GM19397 (cell line): ENCODE results near the gene RPIA.
A peak's percentile ranks its signal among the peaks of the same experiment; 100 is the strongest.
"Not testable (repeated sequence)": the region's sequence is repeated elsewhere in the genome, so short reads cannot be mapped to it uniquely, and the experiment has no call there.

Experiments used
- ATAC-seq: cut with Tn5 transposase; IDR thresholded peaks from one replicate; pipeline ENCODE4 v1.9.1; 2021; ENCODE audit warnings: mild to moderate bottlenecking, moderate library complexity; ENCODE audit not compliant: unreplicated experiment

The RPIA gene

GRCh38 chr2:88729061-88729745 is 37.7 kb downstream of the RPIA start:
- no peak for ATAC-seq

- ATAC-seq: no peak
Observed at GRCh38 chr2:88733155-88733902, 41.9 kb downstream of the RPIA start.

GRCh38 chr2:88735133-88735532 is 43.7 kb downstream of the RPIA start:
- ATAC-seq: no peak

GRCh38 chr2:88735853-88736252 is 44.4 kb downstream of the RPIA start:
- ATAC-seq: no peak

GRCh38 chr2:88736437-88736836 is 45.0 kb downstream of the RPIA start:
- ATAC-seq: no peak

GRCh38 chr2:88737385-88737784 is 45.9 kb downstream of the RPIA start:
- ATAC-seq: no peak

- ATAC-seq: no peak
Observed at GRCh38 chr2:88738271-88738670, 46.8 kb downstream of the RPIA start.

- ATAC-seq: peak; percentile 81
Observed at GRCh38 chr2:88739985-88740600, 48.6 kb downstream of the RPIA start.

- no peak for ATAC-seq
Observed at GRCh38 chr2:88746929-88747490, 55.5 kb downstream of the RPIA start.

- ATAC-seq: no peak
Observed at GRCh38 chr2:88747990-88748389, 56.5 kb downstream of the RPIA start.

GRCh38 chr2:88751768-88752167 is 60.3 kb downstream of the RPIA start:
- no peak for ATAC-seq

- ATAC-seq: peak; percentile 91
Observed at GRCh38 chr2:88753833-88754584, 62.5 kb downstream of the RPIA start.

- ATAC-seq: peak; percentile 36
Observed at GRCh38 chr2:88754585-88755320, 63.3 kb downstream of the RPIA start.

GRCh38 chr2:88755836-88756235 is 64.4 kb downstream of the RPIA start:
- no peak for ATAC-seq

- no peak for ATAC-seq
Observed at GRCh38 chr2:88757025-88757424, 65.6 kb downstream of the RPIA start.

- not testable (repeated sequence) for ATAC-seq
Observed at GRCh38 chr2:88758702-88759101, 67.2 kb downstream of the RPIA start.

- ATAC-seq: no peak
Observed at GRCh38 chr2:88760819-88761598, 69.5 kb downstream of the RPIA start.

GRCh38 chr2:88764141-88764849 is 72.8 kb downstream of the RPIA start:
- ATAC-seq: no peak

GRCh38 chr2:88764850-88765153 is 73.3 kb downstream of the RPIA start:
- ATAC-seq: peak; percentile 12
